CD4-positive, alpha-beta memory T cell (primary cell): ENCODE data around the gene SNORC. TPM values are rescaled to one million over a fixed set of nuclear protein-coding genes. Genes with fewer than 3 reads are reported as not detected.

Source experiments
- CTCF ChIA-PET: fragments of 350-600 bp; sonication (Branson Sonifier 250); formaldehyde crosslinking; loops from one replicate; lab custom pipeline; 2021; ENCODE audit warnings: inconsistent platforms; ENCODE audit not compliant: partially characterized antibody; lab: Charles Lee
- POLR2A ChIA-PET: fragments of 350-600 bp; sonication (Branson Sonifier 250); formaldehyde crosslinking; loops from one replicate; lab custom pipeline; 2021; ENCODE audit not compliant: partially characterized antibody; lab: Charles Lee
- DNase-seq, 5 donors: peaks; one replicate each; pipeline versions ENCODE4 v3.0.0 to v3.0.0-alpha.2; 2020 to 2022; ENCODE audit warnings: mixed read lengths in 1 of 5
- H3K27ac ChIP-seq: one replicate; pipeline ENCODE4 v1.7.0; 2013; ENCODE audit warnings: low read depth, low read length
- H3K27me3 ChIP-seq: 2 replicates; pipeline ENCODE4 v1.7.0; 2013; ENCODE audit warnings: mild to moderate bottlenecking, low read length, moderate library complexity; ENCODE audit not compliant: insufficient read depth
- H3K36me3 ChIP-seq: 2 replicates; pipeline ENCODE4 v1.7.0; 2013; ENCODE audit warnings: mild to moderate bottlenecking, low read length, moderate library complexity; ENCODE audit not compliant: insufficient read depth
- H3K4me1 ChIP-seq: 2 replicates; pipeline ENCODE4 v1.7.0; 2013; ENCODE audit warnings: mild to moderate bottlenecking, low read length, moderate library complexity; ENCODE audit not compliant: insufficient read depth
- H3K4me3 ChIP-seq, 2 donors: one replicate each; pipeline ENCODE4 v1.7.0; 2013; ENCODE audit warnings: low read length in 2 of 2, mild to moderate bottlenecking in 1 of 2
- H3K9me3 ChIP-seq, 2 donors: one replicate each; pipeline ENCODE4 v1.7.0; 2013; ENCODE audit warnings: low read length in 2 of 2, control low read depth in 1 of 2; ENCODE audit not compliant: control insufficient read depth in 1 of 2
- H3K27ac Mint-ChIP-seq, 7 donors: one replicate each; pipeline ENCODE4 v1.8.0; 2020 to 2021; ENCODE audit warnings: mixed read lengths in 7 of 7, mild to moderate bottlenecking in 6 of 7, inconsistent platforms in 3 of 7, moderate library complexity in 3 of 7
- H3K27me3 Mint-ChIP-seq, 2 donors: one replicate each; pipeline ENCODE4 v1.8.0; 2020 to 2021; ENCODE audit warnings: mixed read lengths in 2 of 2
- H3K36me3 Mint-ChIP-seq, 2 donors: one replicate each; pipeline ENCODE4 v1.8.0; 2020 to 2021; ENCODE audit warnings: mixed read lengths in 2 of 2, inconsistent platforms in 1 of 2, mild to moderate bottlenecking in 1 of 2
- H3K4me1 Mint-ChIP-seq, 4 donors: one replicate each; pipeline ENCODE4 v1.8.0; 2020 to 2021; ENCODE audit warnings: mixed read lengths in 4 of 4, mild to moderate bottlenecking in 1 of 4
- H3K4me3 Mint-ChIP-seq, 8 donors: one replicate each; pipeline ENCODE4 v1.8.0; 2020 to 2021; ENCODE audit warnings: mixed read lengths in 8 of 8, mild to moderate bottlenecking in 7 of 8, moderate library complexity in 6 of 8, inconsistent platforms in 3 of 8
- H3K9me3 Mint-ChIP-seq, 8 donors: one replicate each; pipeline ENCODE4 v1.8.0; 2020 to 2021; ENCODE audit warnings: mixed read lengths in 8 of 8, mild to moderate bottlenecking in 5 of 8, inconsistent platforms in 3 of 8, moderate library complexity in 1 of 8
- intact Hi-C: fragments of 100-400 bp; cut with micrococcal nuclease; formaldehyde crosslinking; loops from one replicate; pipeline ENCODE4 v1.15.1; 2023
- polyA plus RNA-seq, 2 donors: library from polyadenylated mRNA; unstranded; fragments of 300-500 nt; fragmentation: Illumina TruSeq; gene quantifications; one replicate each; pipeline ENCODE4 v1.2.3, GENCODE V29; 2021
- total RNA-seq, 2 experiments: library from RNA; stranded (reverse); gene quantifications; one replicate each; pipeline ENCODE4 v1.2.3, GENCODE V29; 2021

Gene SNORC
- total and polyA plus RNA-seq, 4 experiments from 2014 or later: 0.14 to 1.5 (median 1.4) TPM; not detected in 1

DNA sequence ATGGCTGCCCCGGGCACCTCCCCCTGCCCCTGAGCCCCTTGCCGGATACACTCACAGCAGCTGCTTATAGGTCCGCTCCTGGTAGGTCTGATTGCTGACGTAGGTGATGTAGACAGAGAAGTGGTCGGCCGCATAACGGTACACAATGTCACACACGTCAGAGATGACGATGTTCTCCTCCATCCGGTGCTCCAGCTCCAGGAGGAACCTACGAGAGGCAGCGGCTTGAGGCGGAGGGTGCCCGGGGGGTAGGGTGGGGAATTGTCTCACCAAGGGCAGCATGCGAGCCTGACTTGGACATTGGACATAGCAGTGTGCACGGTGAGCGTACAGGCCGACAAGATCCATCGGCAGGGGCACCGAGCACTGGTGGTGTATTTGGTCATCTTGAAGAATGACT, 22.8 kb downstream of the SNORC start:
- intact Hi-C loops: no loop called here
- no peak overlapping the region for H3K4me3 Mint-ChIP-seq
- Histone ChIP-seq H3K36me3 (no peaks in the 10 kb centered on the region), H3K4me1 (no peaks in the 10 kb centered on the region), H3K9me3 (no peaks in the 10 kb centered on the region), H3K27me3 (peaks cover 4% of the 10 kb centered on the region), H3K4me3 (no peak overlapping the region), H3K27ac (no peak overlapping the region)
- H3K9me3 Mint-ChIP-seq: no peaks in the 10 kb centered on the region
- ChIA-PET CTCF (no interaction called here), POLR2A (no interaction called here)
- H3K27ac Mint-ChIP-seq: no peak overlapping the region
- DNase-seq: peak in 1 of 5 donors; percentile 22
- peaks cover 0 to 1% (median 0%) of the 10 kb centered on the region in 4 donors for H3K4me1 Mint-ChIP-seq
- peaks cover 17 to 22% of the 10 kb centered on the region in 2 donors for H3K27me3 Mint-ChIP-seq
- H3K36me3 Mint-ChIP-seq: no peaks in the 10 kb centered on the region

DNA sequence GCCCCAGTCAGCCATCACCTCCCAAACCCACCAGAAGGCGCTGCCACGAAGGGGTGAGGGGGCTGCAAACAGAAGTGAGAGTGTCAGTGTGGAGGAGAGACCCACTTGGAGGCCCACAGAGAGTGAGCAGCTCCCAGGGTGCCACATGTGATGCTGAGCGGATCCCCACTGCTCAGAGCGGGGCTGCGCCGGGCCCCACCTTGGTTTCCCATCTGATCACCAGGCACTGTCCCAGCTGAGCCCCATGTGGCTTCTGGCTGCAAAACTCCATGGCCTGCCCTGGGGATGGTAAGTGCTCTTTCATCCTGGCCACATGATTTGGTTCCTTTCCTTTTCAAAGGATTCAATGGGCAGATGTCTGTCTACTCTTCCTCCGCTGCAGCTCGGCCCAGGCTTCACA, 23.8 kb downstream of the SNORC start:
- Mint-ChIP-seq H3K9me3 (no peaks in the 10 kb centered on the region), H3K27ac (no peak overlapping the region), H3K4me3 (no peak overlapping the region), H3K4me1 (peaks cover 0 to 1% (median 0%) of the 10 kb centered on the region in 4 donors), H3K36me3 (no peaks in the 10 kb centered on the region), H3K27me3 (peaks cover 17 to 20% of the 10 kb centered on the region in 2 donors)
- H3K4me1 ChIP-seq: no peaks in the 10 kb centered on the region
- H3K36me3 ChIP-seq: no peaks in the 10 kb centered on the region
- peak in 1 of 5 donors; percentile 20 for DNase-seq
- CTCF ChIA-PET: no interaction called here
- peaks cover 4% of the 10 kb centered on the region for H3K27me3 ChIP-seq
- H3K4me3 ChIP-seq: no peak overlapping the region
- intact Hi-C loops: no loop called here
- no peak overlapping the region for H3K27ac ChIP-seq
- no peaks in the 10 kb centered on the region for H3K9me3 ChIP-seq
- POLR2A ChIA-PET: no interaction called here

DNA sequence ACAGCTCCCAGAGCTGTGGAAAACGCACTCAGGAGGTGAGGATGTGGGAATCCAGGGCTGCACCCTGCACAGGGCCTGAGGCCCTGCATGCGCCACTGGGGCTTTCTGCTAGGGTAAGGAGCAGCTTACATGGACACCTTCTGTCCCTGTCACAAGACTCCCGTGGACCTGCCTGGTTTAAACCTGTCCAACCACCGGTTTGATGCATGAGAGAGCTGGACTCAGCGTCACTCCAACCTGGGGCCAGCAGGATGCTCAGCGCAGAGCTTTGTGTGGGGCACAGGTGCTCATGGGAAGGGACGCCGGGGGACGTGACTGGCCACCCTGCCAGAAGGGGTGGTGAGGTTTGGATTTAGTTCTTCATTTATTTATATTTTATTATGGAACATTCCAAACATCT, 24.2 kb downstream of the SNORC start:
- Histone ChIP-seq H3K9me3 (no peaks in the 10 kb centered on the region), H3K4me1 (no peaks in the 10 kb centered on the region), H3K27me3 (peaks cover 4% of the 10 kb centered on the region), H3K4me3 (no peak overlapping the region), H3K27ac (no peak overlapping the region), H3K36me3 (no peaks in the 10 kb centered on the region)
- Mint-ChIP-seq H3K4me1 (peaks cover 0 to 1% (median 0%) of the 10 kb centered on the region in 4 donors), H3K27me3 (peaks cover 17 to 20% of the 10 kb centered on the region in 2 donors), H3K27ac (no peak overlapping the region), H3K4me3 (no peak overlapping the region), H3K36me3 (no peaks in the 10 kb centered on the region), H3K9me3 (no peaks in the 10 kb centered on the region)
- peak in 1 of 5 donors; percentile 12 for DNase-seq
- intact Hi-C loops: no loop called here
- CTCF ChIA-PET: no interaction called here
- POLR2A ChIA-PET: no interaction called here

DNA sequence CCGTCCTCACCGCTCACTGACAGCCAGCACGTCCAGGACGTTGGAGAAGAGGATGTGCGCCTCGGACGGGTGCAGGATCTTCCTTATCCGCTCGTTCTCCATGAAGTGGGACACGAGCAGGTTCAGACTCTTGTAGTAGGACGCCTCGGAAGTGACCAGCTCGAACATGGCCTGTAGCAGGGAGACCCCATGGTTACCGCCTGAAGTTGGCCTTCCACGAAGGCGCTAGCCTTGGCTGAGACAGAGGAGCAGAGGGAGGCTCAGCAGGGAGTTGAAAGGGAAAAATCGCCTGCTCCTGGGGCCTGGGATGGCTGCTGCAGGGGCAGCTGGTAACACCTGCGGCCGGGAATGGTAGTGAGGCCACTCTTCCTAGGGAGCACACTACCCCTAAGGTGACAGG, 24.7 kb downstream of the SNORC start:
- no peak overlapping the region for H3K27ac ChIP-seq
- H3K9me3 ChIP-seq: no peaks in the 10 kb centered on the region
- Mint-ChIP-seq H3K4me3 (no peak overlapping the region), H3K4me1 (peaks cover 0 to 1% (median 0%) of the 10 kb centered on the region in 4 donors), H3K27me3 (peaks cover 17 to 19% of the 10 kb centered on the region in 2 donors), H3K27ac (no peak overlapping the region), H3K36me3 (no peaks in the 10 kb centered on the region), H3K9me3 (no peaks in the 10 kb centered on the region)
- POLR2A ChIA-PET: no interaction called here
- no peaks in the 10 kb centered on the region for H3K36me3 ChIP-seq
- H3K4me3 ChIP-seq: no peak overlapping the region
- H3K27me3 ChIP-seq: peaks cover 4% of the 10 kb centered on the region
- CTCF ChIA-PET: no interaction called here
- H3K4me1 ChIP-seq: no peaks in the 10 kb centered on the region
- intact Hi-C loops: no loop called here
- no peak for DNase-seq

DNA sequence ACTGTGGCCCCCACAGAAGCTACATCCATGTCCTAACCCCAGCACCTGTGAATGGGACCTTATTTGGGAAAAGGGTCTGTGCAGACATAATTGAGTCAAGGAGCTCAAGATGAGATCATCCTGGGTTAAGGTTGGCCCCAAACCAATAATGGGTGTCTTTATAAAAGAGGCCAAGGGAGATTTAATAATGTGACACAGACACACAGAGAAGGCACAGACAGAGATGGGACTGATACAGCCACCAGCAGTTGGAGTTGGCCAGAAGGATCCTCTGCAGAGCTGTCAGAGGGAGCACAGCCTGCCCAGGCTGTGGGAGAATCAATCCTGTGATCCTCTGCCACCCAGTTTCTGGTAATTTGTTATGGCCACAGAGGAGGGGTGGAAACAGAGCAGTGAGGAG, 26.0 kb downstream of the SNORC start:
- intact Hi-C loops: no loop called here
- H3K27ac Mint-ChIP-seq: no peak overlapping the region
- Histone ChIP-seq H3K27me3 (peaks cover 4% of the 10 kb centered on the region), H3K27ac (no peak overlapping the region), H3K9me3 (no peaks in the 10 kb centered on the region), H3K4me3 (no peak overlapping the region), H3K4me1 (no peaks in the 10 kb centered on the region), H3K36me3 (no peaks in the 10 kb centered on the region)
- no peaks in the 10 kb centered on the region for H3K9me3 Mint-ChIP-seq
- POLR2A ChIA-PET: no interaction called here
- DNase-seq: no peak
- H3K36me3 Mint-ChIP-seq: no peaks in the 10 kb centered on the region
- peaks cover 9 to 10% of the 10 kb centered on the region in 2 donors for H3K27me3 Mint-ChIP-seq
- H3K4me3 Mint-ChIP-seq: no peak overlapping the region
- CTCF ChIA-PET: no interaction called here
- H3K4me1 Mint-ChIP-seq: no peaks in the 10 kb centered on the region

DNA sequence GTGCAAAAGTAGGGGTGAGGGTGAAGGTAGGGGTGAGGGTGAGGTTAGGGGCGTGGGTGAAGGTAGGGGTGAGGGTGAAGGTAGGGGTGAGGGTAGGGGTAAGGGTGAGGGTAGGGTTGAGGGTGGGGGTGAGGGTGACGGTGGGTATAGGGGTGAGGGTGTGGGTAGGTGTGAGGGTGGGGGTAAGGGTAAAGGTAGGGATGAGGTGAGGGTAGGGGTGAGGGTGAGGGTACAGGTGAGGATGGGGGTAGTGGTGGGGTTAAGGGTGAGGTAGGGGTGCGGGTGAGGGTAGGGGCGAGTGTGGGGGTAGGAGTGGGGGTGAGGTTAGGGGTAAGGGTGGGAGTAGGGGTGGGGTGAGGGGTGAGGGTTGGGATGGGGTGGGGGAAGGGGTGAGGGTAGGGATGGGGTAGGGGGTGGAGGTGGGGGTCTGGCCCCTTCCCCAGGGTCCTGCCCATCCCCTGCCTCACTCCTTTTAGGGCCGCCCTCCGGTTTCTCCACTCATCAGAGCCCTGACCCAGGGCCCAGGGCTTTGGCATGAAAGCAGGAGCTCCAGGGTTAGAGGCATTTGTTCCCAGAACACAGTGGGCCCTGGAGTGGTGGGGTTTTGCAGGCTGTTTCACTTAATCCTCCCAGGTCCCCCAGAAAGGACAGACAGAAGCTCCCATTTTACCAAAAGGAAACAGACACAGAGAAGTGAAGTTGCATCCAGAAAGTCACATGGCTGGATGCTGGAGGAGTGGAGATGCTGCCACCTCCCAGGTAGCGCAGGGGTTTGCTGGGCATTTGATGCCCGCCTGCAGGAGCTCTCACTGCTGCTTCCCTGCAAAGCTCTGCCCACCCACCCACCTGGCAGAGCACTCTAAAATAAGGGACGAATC, 26.9 kb downstream of the SNORC start:
- DNase-seq: no peak
- Mint-ChIP-seq H3K4me3 (no peak overlapping the region), H3K27ac (no peak overlapping the region), H3K4me1 (no peaks in the 10 kb centered on the region), H3K36me3 (no peaks in the 10 kb centered on the region), H3K9me3 (no peaks in the 10 kb centered on the region), H3K27me3 (peaks cover 5 to 9% of the 10 kb centered on the region in 2 donors)
- intact Hi-C loops: no loop called here
- Histone ChIP-seq H3K36me3 (no peaks in the 10 kb centered on the region), H3K9me3 (no peaks in the 10 kb centered on the region), H3K27ac (no peak overlapping the region), H3K4me3 (no peak overlapping the region), H3K4me1 (no peaks in the 10 kb centered on the region), H3K27me3 (peaks cover 4% of the 10 kb centered on the region)
- CTCF ChIA-PET: no interaction called here
- POLR2A ChIA-PET: no interaction called here

DNA sequence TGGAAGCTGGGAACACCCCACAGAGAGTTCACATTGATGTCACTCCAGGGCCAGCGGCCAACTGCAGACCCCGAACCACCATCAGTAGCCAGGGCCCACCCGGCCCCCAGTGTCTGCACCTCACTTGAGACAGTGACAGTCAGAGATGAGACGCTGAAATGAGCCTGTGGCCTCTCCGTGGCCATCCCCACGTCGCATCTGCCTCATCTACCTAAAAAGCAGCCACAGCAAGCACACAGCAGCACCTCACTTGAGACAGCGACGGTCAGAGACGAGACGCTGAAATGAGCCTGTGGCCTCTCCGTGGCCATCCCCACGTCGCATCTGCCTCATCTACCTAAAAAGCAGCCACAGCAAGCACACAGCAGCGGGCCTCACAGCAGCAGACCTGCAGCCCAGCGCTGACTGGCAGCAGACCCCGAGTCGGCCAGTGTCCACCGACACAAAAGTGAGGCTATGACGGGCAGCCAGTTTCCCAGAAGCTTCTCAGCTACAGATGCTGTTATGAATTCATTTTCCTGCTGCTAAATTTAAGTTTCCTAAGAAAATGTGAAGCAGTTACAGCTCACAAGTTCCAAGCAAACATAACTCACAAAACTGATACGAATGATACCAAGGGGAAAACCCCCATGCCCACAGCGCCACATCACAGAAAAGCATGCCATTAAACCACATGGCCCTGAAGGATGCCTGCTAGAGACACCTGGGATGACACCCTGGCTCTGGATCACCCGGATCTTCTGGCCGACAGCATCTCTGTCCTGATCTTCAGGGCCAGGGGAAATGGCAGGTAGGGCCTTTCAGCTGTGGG, 27.7 kb downstream of the SNORC start:
- Histone ChIP-seq H3K4me3 (no peak overlapping the region), H3K27ac (no peak overlapping the region), H3K27me3 (peaks cover under 1% of the 10 kb centered on the region), H3K36me3 (no peaks in the 10 kb centered on the region), H3K4me1 (no peaks in the 10 kb centered on the region), H3K9me3 (no peaks in the 10 kb centered on the region)
- DNase-seq: no peak
- Mint-ChIP-seq H3K27ac (no peak overlapping the region), H3K4me3 (no peak overlapping the region), H3K36me3 (no peaks in the 10 kb centered on the region), H3K27me3 (peaks cover 0 to 3% of the 10 kb centered on the region in 2 donors), H3K4me1 (no peaks in the 10 kb centered on the region), H3K9me3 (no peaks in the 10 kb centered on the region)
- ChIA-PET POLR2A (no interaction called here), CTCF (no interaction called here)
- intact Hi-C loops: no loop called here
